Vagina (tissue), 2 donors: ENCODE data around the gene DDI1. TPM values are rescaled to one million over a fixed set of nuclear protein-coding genes. Genes with fewer than 3 reads are reported as not detected.

Experiments used
- DNase-seq, 2 donors: peaks; one replicate each; pipeline ENCODE4 v3.0.0-alpha.2; 2017; ENCODE audit errors: extremely low spot score in 2 of 2
- H3K27ac ChIP-seq: fragments of 200-600 bp; sonication (generic); one replicate; pipeline ENCODE4 v1.5.1; 2019
- H3K27me3 ChIP-seq: fragments of 200-600 bp; sonication (generic); one replicate; pipeline ENCODE4 v1.5.1; 2019
- H3K36me3 ChIP-seq, 2 donors: fragments of 200-600 bp; sonication (generic); one replicate each; pipeline ENCODE4 v1.5.1; 2017 to 2019
- H3K4me1 ChIP-seq: fragments of 200-600 bp; sonication (generic); one replicate; pipeline ENCODE4 v1.5.1; 2019
- H3K4me3 ChIP-seq, 2 donors: fragments of 200-600 bp; sonication (generic); 1 replicate in 1 of 2; 2 replicates in 1 of 2; pipeline ENCODE4 v1.5.1; 2016 to 2019
- H3K9me3 ChIP-seq: fragments of 200-600 bp; sonication (generic); one replicate; pipeline ENCODE4 v1.5.1; 2019
- CTCF ChIP-seq, 3 experiments: fragments of 450-650 bp in 2 of 3; fragments of 200-600 bp in 1 of 3; sonication (generic) in 1 of 3; IDR thresholded peaks; one replicate each; pipeline ENCODE4 v1.5.1; 2017 to 2019; ENCODE audit warnings: antibody characterized with exemption in 3 of 3, mild to moderate bottlenecking in 2 of 3, moderate library complexity in 2 of 3
- POLR2A ChIP-seq, 2 donors: fragments of 450-650 bp; IDR thresholded peaks; one replicate each; pipeline ENCODE4 v1.6.1; 2017; ENCODE audit warnings: antibody characterized with exemption in 2 of 2, mild to moderate bottlenecking in 2 of 2, moderate library complexity in 2 of 2
- POLR2AphosphoS5 ChIP-seq, 2 donors: sonication (generic); formaldehyde crosslinking; IDR thresholded peaks; one replicate each; pipeline ENCODE4 v1.9.0; 2017; ENCODE audit warnings: antibody characterized with exemption in 2 of 2, mild to moderate bottlenecking in 2 of 2, low read depth in 1 of 2; ENCODE audit not compliant: insufficient read depth in 1 of 2
- intact Hi-C: fragments of 100-400 bp; cut with DNase I; formaldehyde crosslinking; loops from one replicate; pipeline ENCODE4 v1.15.1; 2023
- total RNA-seq: library from RNA; depleted of rRNA; stranded (reverse); fragments of >200 nt; gene quantifications from one replicate; pipeline ENCODE4 v1.2.3, GENCODE V29; 2016

The DDI1 gene
- total RNA-seq, 1 donor from 2014 or later, result not detected

- Histone ChIP-seq H3K9me3 (no peaks in the 10 kb centered on the region), H3K36me3 (no peaks in the 10 kb centered on the region), H3K4me1 (no peaks in the 10 kb centered on the region), H3K4me3 (no peak overlapping the region), H3K27me3 (no peaks in the 10 kb centered on the region), H3K27ac (no peak overlapping the region)
- intact Hi-C loops, result no loop called here
- TF ChIP-seq POLR2A (IDR thresholded peaks at IDR 0.05) (no peak), POLR2AphosphoS5 (IDR thresholded peaks at IDR 0.05; ENCODE audit: insufficient read depth in 1 of 2, low read depth in 1 of 2) (no peak)
- DNase-seq, result no peak
Measured at GRCh38 chr11:103994518-103994917, 41.9 kb upstream of the DDI1 start.

- intact Hi-C loops, result no loop called here
- TF ChIP-seq CTCF (IDR thresholded peaks at IDR 0.05) (no peak), POLR2AphosphoS5 (IDR thresholded peaks at IDR 0.05; ENCODE audit: insufficient read depth in 1 of 2, low read depth in 1 of 2) (no peak), POLR2A (IDR thresholded peaks at IDR 0.05) (no peak)
- Histone ChIP-seq H3K4me3 (no peak overlapping the region), H3K4me1 (no peaks in the 10 kb centered on the region), H3K27ac (no peak overlapping the region), H3K27me3 (no peaks in the 10 kb centered on the region), H3K9me3 (no peaks in the 10 kb centered on the region), H3K36me3 (no peaks in the 10 kb centered on the region)
- DNase-seq, result no peak
Measured at GRCh38 chr11:103995896-103996295, 40.5 kb upstream of the DDI1 start.

- no peak overlapping the region for H3K4me3 ChIP-seq
- no peaks in the 10 kb centered on the region for H3K27me3 ChIP-seq
- H3K4me1 ChIP-seq, result no peaks in the 10 kb centered on the region
- H3K9me3 ChIP-seq, result no peaks in the 10 kb centered on the region
- no peak overlapping the region for H3K27ac ChIP-seq
- intact Hi-C loops, result no loop called here
- DNase-seq, result no peak
- no peaks in the 10 kb centered on the region for H3K36me3 ChIP-seq
- TF ChIP-seq CTCF (IDR thresholded peaks at IDR 0.05) (no peak), POLR2A (IDR thresholded peaks at IDR 0.05) (no peak)
Measured at GRCh38 chr11:103997082-103997481, 39.4 kb upstream of the DDI1 start.

- H3K36me3 ChIP-seq, result no peaks in the 10 kb centered on the region
- no peak for TF ChIP-seq CTCF (IDR thresholded peaks at IDR 0.05)
- TF ChIP-seq POLR2AphosphoS5 (IDR thresholded peaks at IDR 0.05; ENCODE audit: insufficient read depth in 1 of 2, low read depth in 1 of 2), result no peak
- TF ChIP-seq POLR2A (IDR thresholded peaks at IDR 0.05), result no peak
- H3K27me3 ChIP-seq, result no peaks in the 10 kb centered on the region
- DNase-seq, result no peak
- H3K27ac ChIP-seq, result no peak overlapping the region
- intact Hi-C loops, result no loop called here
- H3K9me3 ChIP-seq, result no peaks in the 10 kb centered on the region
- no peaks in the 10 kb centered on the region for H3K4me1 ChIP-seq
- H3K4me3 ChIP-seq, result no peak overlapping the region
Measured at GRCh38 chr11:103998826-103999508, 37.5 kb upstream of the DDI1 start.

GRCh38 chr11:104000798-104001197 is 35.6 kb upstream of the DDI1 start:
- H3K27ac ChIP-seq, result no peak overlapping the region
- no peak overlapping the region for H3K4me3 ChIP-seq
- H3K36me3 ChIP-seq, result no peaks in the 10 kb centered on the region
- H3K27me3 ChIP-seq, result no peaks in the 10 kb centered on the region
- DNase-seq, result no peak
- intact Hi-C loops, result no loop called here
- no peaks in the 10 kb centered on the region for H3K9me3 ChIP-seq
- no peak for TF ChIP-seq POLR2AphosphoS5 (IDR thresholded peaks at IDR 0.05; ENCODE audit: insufficient read depth in 1 of 2, low read depth in 1 of 2)
- no peak for TF ChIP-seq POLR2A (IDR thresholded peaks at IDR 0.05)
- no peak for TF ChIP-seq CTCF (IDR thresholded peaks at IDR 0.05)
- H3K4me1 ChIP-seq, result no peaks in the 10 kb centered on the region
